GM13976 (cell line): Measurements from ENCODE around the gene MCM7.

Source experiments
- DNase-seq: peaks from one replicate; pipeline ENCODE4 v3.0.0; 2012; ENCODE audit warnings: low spot score
- CTCF ChIP-seq: IDR thresholded peaks from 2 replicates; pipeline ENCODE4 v1.5.1; 2012; ENCODE audit warnings: borderline replicate concordance, mild to moderate bottlenecking; ENCODE audit not compliant: insufficient read depth; ENCODE audit errors: extremely low read depth, missing control alignments, control extremely low read depth
- in situ Hi-C: fragments of 300-500 bp; cut with MboI; formaldehyde crosslinking; loops from one replicate; pipeline ENCODE4 v1.12.0; 2022; ENCODE audit warnings: low sequenced_read_pairs, mixed read lengths, inconsistent platforms; ENCODE audit not compliant: unreplicated experiment

The MCM7 gene

GRCh38 chr7:100122067-100122466, 20.9 kb upstream of the MCM7 start:
- no peak for DNase-seq
- no peak for TF ChIP-seq CTCF
- in situ Hi-C loops, result no loop called here

- no peak for DNase-seq
- in situ Hi-C loops, result no loop called here
- no peak for TF ChIP-seq CTCF
Observed at GRCh38 chr7:100120733-100121036, 19.5 kb upstream of the MCM7 start.

GRCh38 chr7:100119970-100120732, 19.0 kb upstream of the MCM7 start:
- TF ChIP-seq CTCF, result no peak
- DNase-seq, result no peak
- in situ Hi-C loops, result no loop called here

GRCh38 chr7:100119072-100119969, 18.1 kb upstream of the MCM7 start, which contains the start of the genes CNPY4 and TAF6:
Gene CNPY4, plus strand, starts transcription at chr7:100119634. Its CDS starts 111 bp downstream, at chr7:100119745.
Gene TAF6, minus strand, starts transcription at chr7:100119358. Its CDS starts 5,149 bp downstream, at chr7:100114209.
- DNase-seq, result peak; percentile 99
- in situ Hi-C loops, result no loop called here
- peak; percentile 12 for TF ChIP-seq CTCF

GRCh38 chr7:100118388-100119071, 17.3 kb upstream of the MCM7 start:
- in situ Hi-C loops, result no loop called here
- DNase-seq, result no peak
- TF ChIP-seq CTCF, result no peak

- DNase-seq, result no peak
- in situ Hi-C loops, result no loop called here
- no peak for TF ChIP-seq CTCF
Observed at GRCh38 chr7:100115026-100115425, 13.8 kb upstream of the MCM7 start.
